Activated CD8-positive, alpha-beta memory T cell treated with anti-CD3 and anti-CD28 coated beads for 24 hours (primary cell): ENCODE results near the gene PIK3R1.

Experiments used
- DNase-seq: peaks from one replicate; pipeline ENCODE4 v3.0.0-alpha.2; 2020

The PIK3R1 gene

DNA sequence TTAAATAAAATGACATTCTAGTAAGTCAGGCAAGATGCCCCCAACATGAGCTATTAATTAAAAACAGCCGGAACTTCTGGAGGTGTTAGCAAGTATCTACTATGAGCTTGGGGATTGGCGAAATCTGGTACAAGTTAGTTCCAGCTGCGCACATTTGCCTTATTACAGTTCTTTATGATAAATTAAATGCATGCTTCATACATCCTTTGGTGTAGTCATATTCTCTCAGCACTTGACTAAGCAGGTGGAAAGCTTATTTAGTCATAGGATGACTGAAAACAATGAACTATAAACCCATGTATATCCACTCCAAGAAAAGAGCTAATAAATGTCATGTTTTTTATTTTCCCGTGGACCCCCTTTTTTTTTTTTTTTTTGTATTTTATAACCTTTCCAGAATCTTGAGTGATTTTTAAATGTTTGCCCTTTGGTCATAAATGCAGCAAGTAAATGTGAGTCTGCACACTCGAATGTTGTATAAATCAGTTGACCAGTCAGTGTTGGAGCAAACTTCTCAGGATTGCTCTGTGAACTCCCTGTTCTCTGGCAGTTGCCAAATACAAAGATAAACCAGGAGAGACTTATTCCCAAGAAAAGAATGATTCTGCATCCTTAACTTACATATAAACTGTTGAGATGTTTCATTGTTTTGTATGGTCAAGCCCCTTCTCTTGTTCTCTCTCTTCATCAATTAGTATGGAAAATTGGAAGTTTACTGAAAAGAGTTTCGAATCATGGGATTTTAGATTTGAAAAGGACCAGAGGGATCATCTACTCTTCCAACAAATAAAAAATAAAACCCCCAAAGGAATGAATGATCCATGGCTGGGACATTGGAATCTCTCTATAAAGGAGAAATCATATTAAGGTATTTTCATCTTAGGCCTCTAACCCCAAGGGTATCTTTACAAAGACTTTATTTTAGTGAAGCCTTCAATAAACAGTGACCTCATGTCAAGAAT lies 38.3 kb downstream of the PIK3R1 start:
- no peak for DNase-seq

DNA sequence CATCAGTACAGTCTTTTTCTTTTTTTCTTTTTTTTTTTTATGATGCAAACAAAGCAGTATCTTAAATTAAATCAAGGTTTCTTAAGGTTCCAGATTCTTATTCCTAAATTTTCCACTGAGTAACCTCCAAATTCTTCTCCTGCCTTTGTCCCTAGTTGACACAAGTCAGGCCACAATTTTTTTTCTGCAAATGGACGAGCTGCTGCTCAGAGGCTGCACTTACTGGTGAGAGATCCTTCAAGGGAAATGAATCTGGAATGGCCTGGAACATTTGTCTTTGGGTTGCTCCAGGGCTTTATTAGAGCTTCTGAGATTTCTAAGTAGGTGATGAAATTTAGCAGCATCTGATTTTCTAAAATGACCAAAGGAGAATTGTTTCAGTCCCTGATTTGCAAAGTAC lies 39.3 kb downstream of the PIK3R1 start:
- no peak for DNase-seq

DNA sequence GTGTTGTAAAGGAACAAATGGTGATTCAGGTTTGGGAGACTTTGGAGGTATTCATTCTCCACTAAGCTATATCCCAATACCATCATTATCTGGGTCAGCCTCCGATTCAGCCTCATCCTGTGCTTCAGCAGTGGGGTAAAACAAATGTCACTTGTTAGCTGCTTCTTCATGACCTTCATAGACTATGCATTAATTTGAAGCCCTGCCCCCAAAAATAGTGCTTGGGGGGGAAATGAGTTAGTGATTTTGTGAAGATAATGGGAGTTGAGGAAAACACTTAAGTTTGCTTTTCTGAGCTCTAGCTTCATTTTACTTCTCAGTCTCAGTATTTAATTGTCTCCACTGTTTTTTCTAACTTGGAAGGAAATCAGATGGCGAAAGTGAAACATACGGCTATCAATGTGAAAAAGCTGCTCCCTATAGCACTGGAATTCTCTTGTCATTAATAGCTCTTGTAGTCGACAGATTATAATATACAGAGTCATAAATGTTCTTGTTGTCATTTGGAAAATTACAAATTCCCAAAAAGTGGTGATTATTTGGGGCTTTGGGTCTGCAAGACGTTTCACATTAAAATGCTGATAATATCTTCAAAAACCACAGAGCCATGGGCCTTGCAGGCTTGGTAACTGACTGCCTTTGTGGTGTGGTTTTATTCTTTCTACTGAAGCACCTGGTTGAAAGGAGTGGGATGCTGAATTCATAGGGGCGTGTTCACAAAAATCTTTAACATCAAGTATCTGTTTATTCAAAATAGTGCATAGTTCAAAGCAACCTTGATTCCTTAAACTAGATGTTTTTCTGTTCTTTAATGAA lies 40.0 kb downstream of the PIK3R1 start:
- DNase-seq, result no peak

DNA sequence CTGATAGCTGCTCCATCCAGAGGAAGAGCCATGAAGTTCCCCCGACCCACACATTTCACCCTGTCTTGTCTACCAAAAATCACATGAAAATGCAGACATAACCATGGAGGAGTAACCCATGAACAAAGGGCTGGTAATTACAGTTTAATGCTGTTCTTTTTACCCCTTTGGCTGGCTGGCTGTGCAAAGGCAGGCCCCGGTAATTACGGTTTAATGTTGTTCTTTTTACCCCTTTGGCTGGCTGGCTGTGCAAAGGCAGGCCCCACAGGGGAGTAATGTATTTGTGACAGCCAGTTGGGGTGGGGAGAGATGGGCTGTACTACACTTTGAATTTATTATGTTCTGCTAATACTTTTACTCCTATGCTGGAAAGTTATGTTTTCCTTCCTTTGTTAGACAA lies 41.7 kb downstream of the PIK3R1 start:
- no peak for DNase-seq

DNA sequence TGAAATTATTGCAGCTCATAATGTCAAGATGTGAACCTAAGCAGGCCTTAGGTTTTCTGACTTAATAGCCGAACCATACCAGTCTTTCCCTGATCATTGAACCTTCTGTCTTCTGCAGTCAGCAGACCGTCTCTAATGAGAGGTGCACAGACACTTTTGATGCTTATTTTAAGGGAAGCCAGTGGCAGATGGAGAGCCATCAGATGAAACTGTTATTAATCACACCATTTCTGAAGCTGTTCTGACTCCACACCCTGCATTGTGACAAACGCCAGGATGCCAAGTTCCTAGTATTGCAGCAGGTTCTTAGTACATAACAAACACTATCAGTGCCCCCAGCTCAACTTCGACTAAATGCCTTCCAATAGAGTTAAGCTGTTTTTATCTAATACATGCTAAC lies 43.0 kb downstream of the PIK3R1 start:
- DNase-seq, result no peak

DNA sequence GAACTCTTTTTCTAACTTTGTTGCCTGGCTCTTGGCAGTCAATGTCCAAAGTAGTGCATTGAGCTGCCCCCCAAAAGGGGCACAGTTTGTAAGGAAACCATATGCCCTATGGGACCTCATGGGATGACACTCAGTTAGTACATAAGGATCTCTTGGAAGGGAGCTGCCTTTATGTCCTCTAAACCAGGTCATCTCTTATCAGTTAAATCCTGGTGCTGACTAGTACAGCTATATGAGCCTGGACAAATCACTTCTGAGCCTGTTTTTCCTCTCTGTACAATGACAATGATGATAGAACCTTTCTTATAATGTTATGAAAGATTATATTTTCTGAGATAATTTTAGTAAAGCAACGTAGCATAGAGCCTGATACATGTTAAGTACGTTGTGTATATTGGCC lies 44.1 kb downstream of the PIK3R1 start:
- no peak for DNase-seq

DNA sequence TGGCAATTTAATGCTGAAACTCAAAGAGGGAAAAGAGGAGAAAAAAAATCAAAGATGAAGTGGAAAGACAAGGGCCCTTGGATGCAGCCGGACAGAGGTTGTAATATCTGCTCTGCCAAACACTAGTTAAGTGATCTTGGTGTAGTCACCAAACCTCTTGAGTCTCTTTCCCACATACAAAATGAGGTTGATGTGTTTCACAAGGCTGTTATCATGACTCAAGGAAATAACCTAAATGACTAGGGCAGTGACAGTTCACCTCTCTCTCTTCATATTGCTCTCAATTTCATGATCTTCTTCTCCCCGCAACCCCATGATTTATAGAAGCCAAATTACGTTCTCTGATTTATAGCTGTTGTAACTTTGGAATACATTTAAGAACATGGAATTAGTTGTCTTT lies 44.9 kb downstream of the PIK3R1 start:
- no peak for DNase-seq

DNA sequence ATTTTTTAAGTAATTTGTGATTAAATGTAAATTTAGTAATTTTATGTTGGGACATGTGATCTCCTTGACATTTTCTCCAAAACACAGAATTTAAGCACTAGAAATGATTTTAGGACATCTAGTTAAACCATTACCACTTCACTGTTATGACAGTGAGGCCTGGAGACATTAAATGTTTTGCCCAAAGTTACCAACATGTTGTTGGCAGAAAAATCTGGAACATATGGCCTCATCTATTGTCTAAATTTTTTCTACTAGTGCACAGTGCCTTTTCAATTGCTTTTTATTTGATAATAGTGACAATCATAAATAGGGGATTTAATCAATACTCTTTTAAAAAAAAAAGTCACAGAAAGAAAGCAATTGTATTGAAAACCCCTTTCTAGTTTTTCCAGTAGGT lies 45.6 kb downstream of the PIK3R1 start:
- no peak for DNase-seq

DNA sequence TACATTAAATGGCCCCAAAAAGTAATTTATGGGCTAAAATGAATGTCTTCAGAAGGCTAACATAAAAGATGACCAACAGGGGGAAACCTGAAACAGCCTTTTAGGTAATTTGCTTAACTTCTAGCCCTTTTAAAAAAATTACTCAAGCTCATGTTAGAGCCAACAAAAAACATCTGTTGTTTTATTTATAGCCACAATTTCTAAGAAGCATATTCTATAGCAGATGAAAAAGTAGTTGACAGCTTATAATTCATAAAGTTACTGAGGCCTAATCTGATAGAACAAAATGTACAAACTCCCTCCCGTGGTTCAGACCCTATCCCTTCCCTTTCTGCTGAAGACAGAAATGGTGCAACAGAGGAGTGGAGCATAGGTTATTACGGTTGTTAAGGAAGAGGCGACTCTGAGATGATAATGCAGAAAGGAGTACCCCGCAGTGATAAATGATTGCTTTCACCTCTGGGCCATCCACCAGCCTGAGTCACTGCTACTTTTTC lies 46.1 kb downstream of the PIK3R1 start:
- DNase-seq, result no peak

DNA sequence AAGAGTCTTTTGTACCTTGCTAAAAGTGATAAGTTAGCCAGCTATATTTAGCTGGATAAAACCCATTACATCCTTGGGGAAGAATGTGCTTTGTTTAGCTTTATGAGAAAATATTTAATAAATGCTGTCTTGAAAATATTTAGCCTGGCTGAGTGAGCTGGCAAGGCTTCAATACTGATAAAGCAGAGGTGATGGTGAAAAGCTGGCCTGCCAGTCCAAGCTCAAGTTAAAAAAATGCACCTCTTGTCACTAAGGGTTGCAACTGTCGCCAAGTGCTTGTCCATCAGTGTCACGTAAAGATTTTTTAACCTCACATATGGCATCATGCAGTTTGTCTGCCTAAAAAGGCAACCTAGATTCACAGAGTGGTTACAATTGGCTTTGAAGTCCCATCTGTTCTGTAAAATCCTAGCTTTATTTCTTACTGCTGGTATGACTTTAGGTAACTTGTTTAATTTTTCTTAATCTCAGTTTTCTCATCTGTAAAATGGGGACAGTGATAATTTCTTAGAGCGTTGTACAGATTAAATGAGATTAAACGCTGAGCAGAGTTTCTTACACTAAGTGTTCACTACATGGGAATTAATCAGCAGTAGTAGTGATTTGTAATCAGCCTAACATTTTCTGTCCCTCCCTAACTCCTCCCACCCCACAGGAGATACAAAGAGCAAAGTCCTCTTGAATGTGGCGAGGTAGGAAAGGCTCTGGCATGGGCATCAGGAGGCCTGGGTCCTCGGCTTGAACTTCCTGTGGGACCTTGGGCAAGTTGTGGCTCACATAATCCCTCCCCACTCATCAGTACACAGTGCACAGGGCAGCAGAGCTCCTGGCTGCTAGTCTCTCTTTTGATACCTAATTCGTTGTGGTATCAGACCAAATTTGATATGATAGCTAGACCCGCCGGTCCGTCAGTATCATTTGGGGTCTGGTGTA lies 48.7 kb downstream of the PIK3R1 start:
- DNase-seq, result no peak

DNA sequence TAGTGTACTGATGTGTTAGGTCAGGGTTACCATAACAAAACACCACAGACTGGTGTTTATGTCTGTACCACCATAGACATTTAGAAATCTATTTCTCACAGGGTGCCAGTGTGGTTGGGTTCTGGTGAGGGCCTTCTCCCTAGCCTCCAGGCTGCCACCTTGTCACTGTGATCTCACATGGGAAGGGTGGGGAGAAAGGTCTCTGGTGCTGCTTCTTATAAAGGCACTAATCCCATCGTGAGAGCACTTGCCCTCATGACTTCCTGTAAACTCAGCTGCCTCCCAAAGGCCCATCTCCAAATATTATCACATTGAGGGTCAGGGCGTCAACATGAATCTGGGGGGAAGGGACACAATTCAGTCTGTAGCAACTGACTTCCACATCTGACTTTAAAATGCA lies 49.8 kb downstream of the PIK3R1 start:
- no peak for DNase-seq

DNA sequence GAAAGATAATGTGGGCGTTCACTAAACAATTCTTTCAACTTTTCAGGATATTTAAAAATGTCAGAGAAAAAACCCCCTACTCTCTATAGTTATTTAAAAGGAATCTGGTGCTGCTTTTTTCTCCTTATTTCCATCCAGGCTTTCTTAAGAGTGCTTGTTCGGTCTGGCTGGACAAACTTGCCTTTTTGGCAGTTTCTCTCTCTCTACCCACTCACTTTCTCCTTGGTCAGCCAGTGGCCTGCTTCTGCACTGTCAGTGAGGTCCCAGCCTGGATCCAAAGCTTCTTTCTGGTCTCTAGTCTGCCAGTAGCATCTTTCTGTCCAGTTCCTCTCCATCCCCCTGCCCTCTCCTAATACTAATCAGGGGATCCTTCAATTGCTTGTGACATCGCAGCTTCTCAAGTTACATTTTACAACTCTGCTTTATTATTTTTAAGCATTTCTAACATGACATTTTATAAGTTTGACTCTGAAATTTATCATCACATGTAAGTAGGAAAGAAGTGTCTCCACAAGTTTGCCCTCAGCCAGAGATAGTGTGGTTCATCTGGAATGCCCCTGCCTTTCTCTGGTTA lies 50.4 kb downstream of the PIK3R1 start:
- DNase-seq, result no peak

DNA sequence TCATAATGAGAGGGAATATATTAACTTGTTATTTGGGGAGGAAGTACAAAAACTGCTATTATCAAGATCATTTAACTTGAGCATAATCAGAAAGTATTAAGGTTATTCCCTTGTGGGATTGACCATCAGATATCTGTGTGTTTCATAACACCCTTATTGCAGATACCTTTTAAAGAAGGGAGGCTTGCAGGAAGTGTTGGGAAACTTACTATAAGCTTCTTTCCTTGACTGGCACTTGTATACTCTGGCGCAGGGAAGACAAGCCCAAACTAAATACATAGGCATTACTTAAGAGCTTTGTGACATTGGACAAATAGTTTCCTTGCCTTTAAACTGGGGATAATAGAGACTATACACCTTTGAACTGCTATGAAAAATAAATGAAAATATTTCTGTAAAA lies 50.9 kb downstream of the PIK3R1 start:
- DNase-seq, result no peak

DNA sequence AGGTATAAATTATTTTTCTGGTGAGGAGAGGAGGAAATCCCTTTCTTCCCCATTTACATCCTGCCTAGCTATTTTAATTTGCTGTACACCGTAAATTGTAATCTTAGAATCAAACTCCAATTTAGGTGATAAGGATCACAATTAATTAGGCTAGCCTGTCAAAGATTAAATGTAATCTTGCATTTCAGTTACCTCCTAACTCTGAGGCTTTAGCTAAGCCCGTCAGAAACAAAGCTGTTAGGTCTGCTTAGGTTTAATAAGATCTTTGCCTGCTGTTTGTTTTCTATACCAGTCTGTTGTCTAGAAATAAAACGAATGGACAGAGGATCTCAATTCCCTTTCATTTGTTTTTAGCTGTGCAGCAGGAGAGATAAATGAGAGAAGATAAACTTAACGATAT lies 51.5 kb downstream of the PIK3R1 start:
- no peak for DNase-seq

DNA sequence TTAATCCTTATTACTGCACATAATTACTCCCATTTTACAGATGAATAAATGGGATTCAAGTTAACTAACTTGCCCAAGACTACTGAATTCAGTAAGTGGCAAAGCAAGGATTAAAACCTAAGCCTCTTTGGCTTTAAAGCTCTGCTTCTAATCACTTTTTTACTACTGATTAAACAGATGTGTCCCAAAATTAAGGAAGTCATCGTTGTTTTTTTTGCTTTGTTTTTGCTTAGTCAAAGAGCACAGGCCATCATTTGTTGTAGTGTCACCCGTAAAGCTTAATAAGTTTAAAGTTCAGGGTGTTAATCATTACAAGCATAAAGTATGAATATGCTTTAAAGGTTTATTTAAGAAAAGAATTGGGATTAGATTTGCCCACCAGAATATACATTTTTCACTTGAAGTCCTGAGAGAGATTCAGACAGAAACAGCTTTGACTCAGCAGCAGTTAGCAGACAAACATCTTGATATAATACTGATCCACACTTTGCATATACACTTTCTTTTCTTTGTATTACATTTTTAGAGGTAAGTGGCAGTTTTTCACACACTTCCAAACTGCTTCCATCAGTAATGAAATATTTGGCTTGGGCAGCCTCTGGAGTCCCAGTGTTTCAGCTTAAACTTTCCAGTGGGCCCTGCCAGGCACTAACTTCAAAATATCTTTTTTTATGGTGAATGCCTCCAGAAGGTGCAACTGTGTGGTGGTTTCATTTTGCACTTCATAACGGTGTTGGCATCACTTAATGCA lies 52.7 kb downstream of the PIK3R1 start:
- no peak for DNase-seq

DNA sequence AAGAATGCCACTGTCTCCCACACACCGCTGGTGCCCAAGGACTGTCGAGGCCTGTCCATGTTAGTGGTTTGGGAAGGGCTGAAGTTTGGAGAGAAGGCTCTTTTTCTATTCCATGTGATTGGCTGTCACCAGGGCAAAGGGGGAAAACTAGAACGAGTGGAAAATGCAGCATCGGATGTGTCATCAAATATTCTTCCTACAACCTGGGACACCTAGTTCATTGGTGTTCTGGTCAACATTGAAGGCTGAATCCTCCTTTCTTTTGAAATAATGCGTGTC lies 53.2 kb downstream of the PIK3R1 start:
- no peak for DNase-seq

DNA sequence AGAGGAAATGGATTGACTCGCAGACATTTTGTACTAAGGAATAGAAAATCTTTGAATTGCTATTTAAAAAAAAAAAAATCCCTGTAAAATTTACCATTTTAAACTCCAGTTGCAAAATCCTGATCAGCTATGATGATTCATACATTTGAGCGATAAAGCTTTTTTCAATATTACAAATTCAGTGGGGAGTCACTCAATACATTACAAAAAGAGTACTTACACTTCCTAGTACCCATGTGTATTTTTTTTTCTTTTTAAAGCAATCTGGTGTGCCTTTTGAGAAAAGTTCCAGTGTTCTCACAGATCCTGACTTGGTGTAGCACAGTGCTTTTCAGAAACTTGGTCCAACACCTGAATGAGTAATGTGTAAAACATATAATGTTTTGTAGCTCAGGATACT lies 54.3 kb downstream of the PIK3R1 start:
- no peak for DNase-seq

DNA sequence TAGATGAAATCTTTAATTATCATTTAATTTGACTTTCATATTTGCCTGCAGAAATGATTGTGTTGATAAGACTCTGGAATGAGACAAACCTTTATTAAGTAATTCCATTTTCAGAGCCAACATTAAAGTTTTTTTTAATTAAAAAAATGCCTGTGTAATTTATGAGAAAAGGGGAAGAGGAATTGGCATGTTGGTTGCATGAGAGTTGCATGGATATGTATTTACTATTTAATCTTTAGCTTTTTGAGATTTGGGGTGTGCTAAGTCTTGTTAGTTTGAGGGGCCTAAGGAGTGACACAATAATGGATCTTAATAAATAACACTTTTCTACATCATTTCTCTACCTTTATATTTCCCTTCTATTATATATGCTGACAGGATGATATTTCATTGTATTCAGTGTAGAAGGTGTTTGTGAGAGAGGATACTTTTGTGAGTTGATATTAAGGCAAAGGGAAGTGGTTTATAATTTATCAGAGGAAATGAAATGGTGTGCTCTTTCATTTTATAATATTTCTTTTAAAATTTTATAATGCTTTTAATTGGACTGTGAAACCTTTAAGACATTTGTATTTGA lies 54.9 kb downstream of the PIK3R1 start:
- no peak for DNase-seq

DNA sequence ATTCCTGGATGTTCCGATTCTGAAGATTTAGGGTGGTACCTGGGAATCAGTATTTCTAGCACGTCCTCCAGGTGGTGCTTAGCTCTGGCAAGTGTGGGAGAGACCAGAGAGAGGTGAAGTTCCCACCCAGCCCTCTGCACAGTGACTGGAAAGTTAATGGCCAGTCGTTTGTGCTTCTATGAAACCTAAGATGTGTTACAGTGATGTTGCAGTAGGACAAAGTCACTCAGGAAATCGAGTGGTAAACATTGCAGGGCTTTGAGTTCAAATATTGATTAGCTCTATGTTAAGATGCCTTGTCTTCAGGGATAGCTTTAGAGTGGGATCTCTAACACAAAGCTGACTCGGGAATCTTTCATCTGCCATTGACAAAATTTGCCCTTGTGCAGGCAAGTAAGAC lies 55.6 kb downstream of the PIK3R1 start:
- no peak for DNase-seq

DNA sequence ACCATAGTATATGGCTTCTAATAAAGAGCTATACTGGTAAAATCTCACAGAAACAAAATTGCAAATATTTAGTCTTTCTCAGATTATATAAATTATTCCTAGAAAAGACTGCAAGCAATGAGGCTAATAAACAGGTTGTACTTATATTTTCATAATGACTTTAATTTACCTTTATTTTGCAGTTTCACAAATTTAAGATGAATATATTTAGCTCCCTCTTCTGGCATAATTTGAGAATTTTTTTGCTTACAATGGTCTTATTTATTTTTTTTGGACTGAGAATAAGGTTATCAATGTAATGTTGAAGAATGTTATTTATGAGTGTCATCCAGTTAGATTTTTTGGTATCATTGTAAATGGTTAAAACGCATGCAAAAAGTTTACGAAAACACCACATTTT lies 56.7 kb downstream of the PIK3R1 start:
- DNase-seq, result no peak

DNA sequence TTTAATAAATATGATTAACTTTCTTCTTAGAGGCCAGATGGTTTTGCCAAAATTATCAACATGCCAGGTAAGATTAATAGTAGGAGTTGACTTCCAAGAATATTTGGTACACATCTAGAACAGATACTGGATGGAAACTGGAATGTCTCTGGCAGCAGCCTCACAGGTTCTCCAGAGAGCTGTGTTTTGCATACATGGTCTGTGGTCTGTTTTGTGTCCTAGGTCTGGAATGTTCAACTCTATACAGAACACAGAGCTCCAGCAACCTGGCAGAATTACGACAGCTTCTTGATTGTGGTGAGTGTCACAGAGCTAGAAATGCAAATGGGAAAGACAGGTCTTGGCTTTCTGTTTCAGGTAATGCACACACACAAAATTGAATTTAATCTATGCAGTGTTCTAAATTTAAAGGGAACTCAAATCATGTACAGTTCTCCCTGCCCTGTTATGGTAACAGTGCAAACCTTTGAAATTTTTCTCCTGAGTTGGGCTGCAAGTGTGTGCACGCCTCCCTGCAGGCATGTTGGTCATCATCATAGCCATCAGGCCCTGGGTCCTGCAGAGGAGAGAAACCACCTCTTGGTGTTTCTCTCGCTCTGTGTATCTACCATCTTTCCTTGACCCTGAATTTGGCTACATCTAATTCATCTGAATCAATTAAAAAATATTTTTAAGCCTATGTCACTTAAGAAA lies 58.3 kb downstream of the PIK3R1 start:
- no peak for DNase-seq
